ENCODE results near the gene CDC42EP3.

CDC42EP3 gene

DNA sequence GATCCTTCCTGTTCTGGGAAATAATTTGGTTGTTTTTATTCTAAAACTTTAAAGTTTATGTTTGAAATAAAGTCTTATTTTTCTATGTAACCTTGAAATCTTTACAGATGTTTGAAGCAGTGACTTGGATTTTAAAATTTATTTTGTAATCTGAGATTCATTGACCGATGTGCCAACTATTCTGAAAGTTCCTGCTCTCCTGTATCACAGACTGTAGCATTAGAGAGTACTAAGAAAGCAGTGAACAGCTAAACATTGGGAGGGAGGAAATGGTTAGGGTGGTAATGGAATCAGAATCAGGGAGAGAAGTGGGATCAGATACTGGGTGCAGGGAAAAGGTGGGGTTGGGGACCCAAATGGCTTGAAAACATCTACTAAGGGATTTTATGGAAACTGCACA lies 69.9 kb downstream of the CDC42EP3 start:
- Histone ChIP-seq H4K20me1 (ENCODE audit: insufficient read depth) (no peaks in the 10 kb centered on the region), H2AFZ (ENCODE audit: low read depth) (no peak overlapping the region), H3K9ac (no peak overlapping the region), H3K36me3 (ENCODE audit: insufficient read depth) (no peaks in the 10 kb centered on the region), H3K4me1 (ENCODE audit: low read depth, poor library complexity, severe bottlenecking) (no peaks in the 10 kb centered on the region), H3K27me3 (ENCODE audit: insufficient read depth, low read depth) (no peaks in the 10 kb centered on the region), H3K4me2 (no peak overlapping the region), H3K79me2 (ENCODE audit: insufficient read depth, low read depth) (no peaks in the 10 kb centered on the region), H3K4me3 (IDR thresholded peaks at IDR 0.05; ENCODE audit: insufficient read depth, low read depth, low read length) (no peak overlapping the region), H3K27ac (no peak overlapping the region)
- TF ChIP-seq, protein P1, sequence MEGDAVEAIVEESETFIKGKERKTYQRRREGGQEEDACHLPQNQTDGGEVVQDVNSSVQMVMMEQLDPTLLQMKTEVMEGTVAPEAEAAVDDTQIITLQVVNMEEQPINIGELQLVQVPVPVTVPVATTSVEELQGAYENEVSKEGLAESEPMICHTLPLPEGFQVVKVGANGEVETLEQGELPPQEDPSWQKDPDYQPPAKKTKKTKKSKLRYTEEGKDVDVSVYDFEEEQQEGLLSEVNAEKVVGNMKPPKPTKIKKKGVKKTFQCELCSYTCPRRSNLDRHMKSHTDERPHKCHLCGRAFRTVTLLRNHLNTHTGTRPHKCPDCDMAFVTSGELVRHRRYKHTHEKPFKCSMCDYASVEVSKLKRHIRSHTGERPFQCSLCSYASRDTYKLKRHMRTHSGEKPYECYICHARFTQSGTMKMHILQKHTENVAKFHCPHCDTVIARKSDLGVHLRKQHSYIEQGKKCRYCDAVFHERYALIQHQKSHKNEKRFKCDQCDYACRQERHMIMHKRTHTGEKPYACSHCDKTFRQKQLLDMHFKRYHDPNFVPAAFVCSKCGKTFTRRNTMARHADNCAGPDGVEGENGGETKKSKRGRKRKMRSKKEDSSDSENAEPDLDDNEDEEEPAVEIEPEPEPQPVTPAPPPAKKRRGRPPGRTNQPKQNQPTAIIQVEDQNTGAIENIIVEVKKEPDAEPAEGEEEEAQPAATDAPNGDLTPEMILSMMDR (conservative IDR thresholded peaks at IDR 0.05; ENCODE audit: low read depth, low read length): no peak

- no peaks in the 10 kb centered on the region for H3K36me3 ChIP-seq (ENCODE audit: insufficient read depth)
- H4K20me1 ChIP-seq (ENCODE audit: insufficient read depth): no peaks in the 10 kb centered on the region
- H3K27me3 ChIP-seq (ENCODE audit: insufficient read depth, low read depth): no peaks in the 10 kb centered on the region
- TF ChIP-seq, protein P1 (conservative IDR thresholded peaks at IDR 0.05; ENCODE audit: low read depth, low read length): no peak
- no peak overlapping the region for H3K27ac ChIP-seq
- H3K9ac ChIP-seq: no peak overlapping the region
- no peak overlapping the region for H3K4me3 ChIP-seq (IDR thresholded peaks at IDR 0.05; ENCODE audit: insufficient read depth, low read depth, low read length)
- H3K4me2 ChIP-seq: no peak overlapping the region
- H2AFZ ChIP-seq (ENCODE audit: low read depth): no peak overlapping the region
- no peaks in the 10 kb centered on the region for H3K79me2 ChIP-seq (ENCODE audit: insufficient read depth, low read depth)
- H3K4me1 ChIP-seq (ENCODE audit: low read depth, poor library complexity, severe bottlenecking): no peaks in the 10 kb centered on the region
These were observed 70.7 kb downstream of the CDC42EP3 start for GRCh38 chr2:37600735-37601134.

GRCh38 chr2:37599688-37600525 lies 71.5 kb downstream of the CDC42EP3 start:
- H4K20me1 ChIP-seq (ENCODE audit: insufficient read depth): no peaks in the 10 kb centered on the region
- H3K36me3 ChIP-seq (ENCODE audit: insufficient read depth): no peaks in the 10 kb centered on the region
- no peak overlapping the region for H3K4me3 ChIP-seq (IDR thresholded peaks at IDR 0.05; ENCODE audit: insufficient read depth, low read depth, low read length)
- H3K9ac ChIP-seq: no peak overlapping the region
- H3K27ac ChIP-seq: no peak overlapping the region
- H3K4me1 ChIP-seq (ENCODE audit: low read depth, poor library complexity, severe bottlenecking): no peaks in the 10 kb centered on the region
- TF ChIP-seq, protein P1 (conservative IDR thresholded peaks at IDR 0.05; ENCODE audit: low read depth, low read length): no peak
- H3K27me3 ChIP-seq (ENCODE audit: insufficient read depth, low read depth): no peaks in the 10 kb centered on the region
- no peak overlapping the region for H2AFZ ChIP-seq (ENCODE audit: low read depth)
- no peak overlapping the region for H3K4me2 ChIP-seq
- H3K79me2 ChIP-seq (ENCODE audit: insufficient read depth, low read depth): no peaks in the 10 kb centered on the region

DNA sequence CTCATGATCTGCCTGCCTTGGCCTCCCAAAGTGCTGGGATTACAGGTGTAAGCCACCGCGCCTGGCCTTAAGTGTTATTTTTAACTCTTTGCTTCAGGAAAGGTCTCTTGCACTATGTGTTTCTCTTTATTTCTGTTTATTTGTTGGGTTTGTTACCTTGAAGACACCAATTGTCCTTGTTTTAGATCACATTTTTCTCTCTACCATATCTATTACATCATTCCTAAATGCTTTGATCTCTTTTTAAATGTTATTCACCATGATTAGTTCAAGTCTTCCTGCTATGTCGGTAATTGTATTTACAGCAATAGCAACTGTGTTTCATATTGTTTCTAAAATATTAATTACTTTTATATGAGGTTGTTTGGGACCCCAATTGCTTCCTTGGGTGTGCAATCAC lies 77.7 kb downstream of the CDC42EP3 start:
- no peaks in the 10 kb centered on the region for H3K4me1 ChIP-seq (ENCODE audit: low read depth, poor library complexity, severe bottlenecking)

More for the DNA sequence above, 77.7 kb downstream of the CDC42EP3 start:
- Histone ChIP-seq H3K27ac (no peak overlapping the region), H3K4me3 (IDR thresholded peaks at IDR 0.05; ENCODE audit: insufficient read depth, low read depth, low read length) (no peak overlapping the region), H3K36me3 (ENCODE audit: insufficient read depth) (no peaks in the 10 kb centered on the region), H2AFZ (ENCODE audit: low read depth) (no peak overlapping the region), H3K9ac (no peak overlapping the region), H3K4me2 (no peak overlapping the region), H4K20me1 (ENCODE audit: insufficient read depth) (no peaks in the 10 kb centered on the region), H3K79me2 (ENCODE audit: insufficient read depth, low read depth) (no peaks in the 10 kb centered on the region), H3K27me3 (ENCODE audit: insufficient read depth, low read depth) (no peaks in the 10 kb centered on the region)
- TF ChIP-seq, protein P1 (conservative IDR thresholded peaks at IDR 0.05; ENCODE audit: low read depth, low read length): no peak

Data from KMS-11 (cell line).